SK-N-SH (cell line): ENCODE data around the gene PHACTR3. TPM values are rescaled to one million over a fixed set of nuclear protein-coding genes. Genes with fewer than 3 reads are reported as not detected.

ENCODE experiments used
- CTCF ChIA-PET: fragments of 300-600, 350-600 bp; formaldehyde crosslinking; extraction: SDS; loops from one replicate; lab custom pipeline; 2021; lab: Yijun Ruan, JAX
- POLR2A ChIA-PET: fragments of 350-600 bp; sonication (Branson Sonifier 250); formaldehyde crosslinking; extraction: SDS; loops from one replicate; lab custom pipeline; 2020; ENCODE audit warnings: antibody characterized with exemption, inconsistent platforms; lab: Yijun Ruan, JAX
- DNase-seq: peaks from one replicate; pipeline ENCODE4 v3.0.0; 2012
- H2AFZ ChIP-seq: fragments of 200-600 bp; sonication (generic); 2 replicates; pipeline ENCODE4 v1.8.1; 2016; ENCODE audit warnings: antibody characterized with exemption, mild to moderate bottlenecking, low read depth
- H3F3A ChIP-seq: fragments of 200-600 bp; sonication (generic); replicated peaks from 2 replicates; pipeline ENCODE3; 2016; ENCODE audit warnings: antibody characterized with exemption, mild to moderate bottlenecking; ENCODE audit not compliant: insufficient read depth
- H3K27ac ChIP-seq, 2 experiments: fragments of 200-500 bp in 1 of 2; fragments of 200-600 bp in 1 of 2; sonication (Bioruptor generic) in 1 of 2; sonication (generic), shearing (Covaris generic) in 1 of 2; 2 replicates each; pipeline versions ENCODE4 v1.5.1 to v1.6.1; 2014 to 2016; ENCODE audit warnings: low read depth in 2 of 2, inconsistent platforms in 1 of 2, low read length in 1 of 2, mild to moderate bottlenecking in 1 of 2, mixed read lengths in 1 of 2
- H3K27me3 ChIP-seq: fragments of 200-600 bp; sonication (generic), shearing (Covaris generic); 2 replicates; pipeline ENCODE4 v1.6.1; 2016; ENCODE audit warnings: mixed run types; ENCODE audit not compliant: insufficient read depth
- H3K36me3 ChIP-seq, 2 experiments: fragments of 200-500 bp in 1 of 2; fragments of 200-600 bp in 1 of 2; sonication (Bioruptor generic) in 1 of 2; sonication (generic) in 1 of 2; replicated peaks in 1 of 2; 2 replicates each; pipeline versions ENCODE3 to v1.5.1; 2014 to 2016; ENCODE audit warnings: low read length in 1 of 2, mild to moderate bottlenecking in 1 of 2; ENCODE audit not compliant: insufficient read depth in 2 of 2, control insufficient read depth in 1 of 2
- H3K4me1 ChIP-seq, 2 experiments: fragments of 200-500 bp in 1 of 2; fragments of 200-600 bp in 1 of 2; sonication (Bioruptor generic) in 1 of 2; sonication (generic), shearing (Covaris generic) in 1 of 2; 2 replicates each; pipeline versions ENCODE4 v1.5.1 to v1.6.1; 2014 to 2016; ENCODE audit warnings: low read depth in 1 of 2, low read length in 1 of 2, mixed run types in 1 of 2; ENCODE audit not compliant: insufficient read depth in 2 of 2, control insufficient read depth in 1 of 2
- H3K4me2 ChIP-seq: fragments of 200-600 bp; sonication (generic), shearing (Covaris generic); 2 replicates; pipeline ENCODE4 v1.6.1; 2017; ENCODE audit warnings: mixed run types
- H3K4me3 ChIP-seq, 2 experiments: fragments of 200-500 bp in 1 of 2; fragments of 200-600 bp in 1 of 2; sonication (Bioruptor generic) in 1 of 2; sonication (generic), shearing (Covaris generic) in 1 of 2; 2 replicates each; pipeline versions ENCODE4 v1.5.1 to v1.8.1; 2014 to 2016; ENCODE audit warnings: low read depth in 2 of 2, inconsistent platforms in 1 of 2, low read length in 1 of 2, mild to moderate bottlenecking in 1 of 2, mixed read lengths in 1 of 2, moderate library complexity in 1 of 2
- H3K79me2 ChIP-seq: fragments of 200-600 bp; sonication (generic); 2 replicates; pipeline ENCODE4 v1.8.1; 2017; ENCODE audit warnings: mild to moderate bottlenecking; ENCODE audit not compliant: insufficient read depth
- H3K9ac ChIP-seq: fragments of 200-600 bp; sonication (generic); 2 replicates; pipeline ENCODE4 v1.6.1; 2017; ENCODE audit warnings: mixed run types
- H3K9me2 ChIP-seq: fragments of 200-600 bp; sonication (generic); 2 replicates; pipeline ENCODE4 v1.6.1; 2017; ENCODE audit warnings: mixed run types
- H3K9me3 ChIP-seq: fragments of 200-600 bp; sonication (generic); 2 replicates; pipeline ENCODE4 v1.6.1; 2017; ENCODE audit warnings: mixed run types, mild to moderate bottlenecking, moderate library complexity
- H4K20me1 ChIP-seq: fragments of 200-600 bp; sonication (generic); 2 replicates; pipeline ENCODE4 v1.6.1; 2017; ENCODE audit warnings: mild to moderate bottlenecking, mixed run types; ENCODE audit not compliant: insufficient read depth
- CHD2 ChIP-seq: fragments of 150-350 bp; IDR thresholded peaks from 2 replicates; pipeline ENCODE4 v1.6.1; 2018; ENCODE audit warnings: low read length; ENCODE audit not compliant: partially characterized antibody
- FOSL2 ChIP-seq: IDR thresholded peaks from 2 replicates; pipeline ENCODE4 v1.4.0; 2012; ENCODE audit warnings: low read depth, mild to moderate bottlenecking, moderate library complexity, borderline replicate concordance
- FOXJ3 ChIP-seq: sonication (generic); formaldehyde crosslinking; IDR thresholded peaks from 2 replicates; pipeline ENCODE4 v1.5.1; 2020; ENCODE audit warnings: mild to moderate bottlenecking, missing genetic modification reagents
- FOXM1 ChIP-seq: IDR thresholded peaks from 2 replicates; pipeline ENCODE4 v1.4.0; 2012; ENCODE audit warnings: low read depth, mild to moderate bottlenecking
- GATA2 ChIP-seq: sonication (generic); formaldehyde crosslinking; IDR thresholded peaks from 2 replicates; pipeline ENCODE4 v1.5.0; 2020; ENCODE audit warnings: mild to moderate bottlenecking, missing genetic modification reagents
- JUND ChIP-seq: IDR thresholded peaks from 2 replicates; pipeline ENCODE4 v1.4.0; 2012
- MEF2A ChIP-seq: IDR thresholded peaks from 2 replicates; pipeline ENCODE4 v1.4.0; 2012; ENCODE audit warnings: low read depth, borderline replicate concordance
- MXI1 ChIP-seq: IDR thresholded peaks from 2 replicates; pipeline ENCODE4 v1.6.1; 2012; ENCODE audit warnings: mild to moderate bottlenecking, low read depth, low read length, improper control_type of control experiment
- RAD21 ChIP-seq: IDR thresholded peaks from 2 replicates; pipeline ENCODE4 v1.6.1; 2012; ENCODE audit warnings: mild to moderate bottlenecking, low read length
- RCOR1 ChIP-seq: fragments of 150-350 bp; IDR thresholded peaks from 2 replicates; pipeline ENCODE4 v1.6.1; 2017; ENCODE audit warnings: antibody characterized with exemption, low read length
- REST ChIP-seq: IDR thresholded peaks from 2 replicates; pipeline ENCODE4 v1.6.1; 2012; ENCODE audit warnings: mild to moderate bottlenecking, low read depth, low read length, moderate library complexity
- RXRA ChIP-seq: IDR thresholded peaks from 2 replicates; pipeline ENCODE4 v1.4.0; 2012; ENCODE audit warnings: low read depth, mild to moderate bottlenecking, borderline replicate concordance
- SMC3 ChIP-seq: IDR thresholded peaks from 2 replicates; pipeline ENCODE4 v1.6.1; 2012; ENCODE audit warnings: low read depth, low read length, improper control_type of control experiment
- TAF1 ChIP-seq: IDR thresholded peaks from 2 replicates; pipeline ENCODE4 v1.6.1; 2012; ENCODE audit warnings: low read depth, mild to moderate bottlenecking, low read length, moderate library complexity, borderline replicate concordance
- TCF12 ChIP-seq: IDR thresholded peaks from 2 replicates; pipeline ENCODE4 v1.4.0; 2012
- USF1 ChIP-seq: IDR thresholded peaks from 2 replicates; pipeline ENCODE4 v1.4.0; 2012; ENCODE audit warnings: low read depth, borderline replicate concordance
- YY1 ChIP-seq: IDR thresholded peaks from 2 replicates; pipeline ENCODE4 v1.4.0; 2012; ENCODE audit warnings: low read depth, mild to moderate bottlenecking
- ZBTB33 ChIP-seq: IDR thresholded peaks from 2 replicates; pipeline ENCODE4 v1.4.0; 2012; ENCODE audit warnings: low read depth, borderline replicate concordance
- WGBS: methylation state at CpG from one replicate; pipeline ENCODE4 v1.1.6; 2017; ENCODE audit warnings: low lambda C conversion rate; 5-methylcytosine and 5-hydroxymethylcytosine counted together
- polyA plus RNA-seq, 3 experiments: library from polyadenylated mRNA; depleted of rRNA; stranded (reverse); fragments of >200 nt; gene quantifications; 2 replicates each; pipeline ENCODE4 v1.2.3, GENCODE V29; 2012
- TF ChIP-seq, protein P1 (sequence below): IDR thresholded peaks from 2 replicates; pipeline ENCODE4 v1.4.0; 2012; ENCODE audit warnings: low read depth
- TF ChIP-seq, protein P2 (sequence below): IDR thresholded peaks from 2 replicates; pipeline ENCODE4; 2012

Gene PHACTR3
- polyA plus RNA-seq, 1 of the 3 experiments (the other 2 are of a cell fraction), result 0.10 TPM

DNA sequence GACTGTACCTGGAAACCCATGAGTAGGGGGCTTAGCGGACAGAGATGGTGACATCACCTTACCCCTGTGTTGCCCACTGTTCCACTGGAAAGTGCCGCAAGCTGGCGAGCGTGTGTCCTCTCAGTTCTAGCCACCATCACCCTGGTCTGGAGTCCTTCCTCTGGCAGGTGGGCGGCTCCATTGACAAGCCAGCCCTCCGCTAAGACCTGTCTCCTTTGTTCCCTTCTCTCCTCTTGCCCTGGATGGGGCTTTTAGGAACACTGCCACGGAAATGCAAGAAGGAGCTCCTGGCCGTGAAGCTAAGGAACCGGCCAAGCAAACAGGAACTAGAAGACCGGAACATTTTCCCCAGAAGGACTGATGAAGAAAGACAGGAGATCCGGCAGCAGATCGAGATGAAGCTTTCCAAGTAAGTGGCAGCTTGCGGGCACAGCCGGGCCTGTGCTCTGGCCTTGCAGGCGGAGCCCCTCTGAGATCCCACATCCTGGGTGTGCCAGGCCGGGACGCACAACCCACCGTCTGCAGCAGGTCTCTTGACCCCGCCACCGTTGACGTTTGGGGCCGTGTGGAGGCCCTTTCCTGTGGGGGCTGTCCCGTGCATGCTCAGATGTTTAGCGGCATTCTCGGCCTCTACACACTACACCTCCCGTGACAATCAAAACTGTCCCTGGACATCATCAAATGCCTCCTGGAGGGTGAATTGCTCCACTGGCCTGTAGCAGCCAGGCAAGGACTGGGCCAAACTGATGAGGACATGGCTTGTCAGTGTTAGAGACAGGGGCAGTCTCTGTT lies 201.6 kb downstream of the PHACTR3 start (continued):
- no peak for TF ChIP-seq MEF2A

GRCh38 chr20:59806578-59806975 lies 202.2 kb downstream of the PHACTR3 start:
- ChIA-PET POLR2A (no interaction called here), CTCF (interaction anchor here (1.2 to 1.6 kb wide), 3 partner anchors 14 to 236 kb away, joined by 3 to 6 read pairs (median 4); no protein-coding TSS in a partner anchor)
- Histone ChIP-seq H3K9ac (no peak overlapping the region), H3K9me3 (no peaks in the 10 kb centered on the region), H3K36me3 (no peaks in the 10 kb centered on the region), H4K20me1 (no peaks in the 10 kb centered on the region), H3K4me2 (no peak overlapping the region), H3K79me2 (no peaks in the 10 kb centered on the region), H3K27ac (no peak overlapping the region), H3K9me2 (no peaks in the 10 kb centered on the region), H3K27me3 (no peaks in the 10 kb centered on the region), H3K4me3 (no peak overlapping the region), H3K4me1 (no peaks in the 10 kb centered on the region; a peak in 1 of 4 replicates), H2AFZ (no peak overlapping the region), H3F3A (no peaks in the 10 kb centered on the region)
- DNase-seq, result peak; percentile 1
- WGBS, result 72% methylated on average over 10 of the region's 10 CpGs
- TF ChIP-seq FOXJ3 (CRISPR knock-in tag) (no peak), TCF12 (no peak), RCOR1 (no peak), TAF1 (no peak), JUND (no peak), MXI1 (no peak), RXRA (no peak), FOSL2 (no peak), YY1 (no peak), GATA2 (CRISPR knock-in tag) (no peak), RAD21 (no peak), ZBTB33 (no peak), FOXM1 (no peak), USF1 (no peak), SMC3 (no peak), REST (no peak), CHD2 (no peak)
- TF ChIP-seq, protein P1, sequence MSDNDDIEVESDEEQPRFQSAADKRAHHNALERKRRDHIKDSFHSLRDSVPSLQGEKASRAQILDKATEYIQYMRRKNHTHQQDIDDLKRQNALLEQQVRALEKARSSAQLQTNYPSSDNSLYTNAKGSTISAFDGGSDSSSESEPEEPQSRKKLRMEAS, result no peak
- TF ChIP-seq, protein P2, sequence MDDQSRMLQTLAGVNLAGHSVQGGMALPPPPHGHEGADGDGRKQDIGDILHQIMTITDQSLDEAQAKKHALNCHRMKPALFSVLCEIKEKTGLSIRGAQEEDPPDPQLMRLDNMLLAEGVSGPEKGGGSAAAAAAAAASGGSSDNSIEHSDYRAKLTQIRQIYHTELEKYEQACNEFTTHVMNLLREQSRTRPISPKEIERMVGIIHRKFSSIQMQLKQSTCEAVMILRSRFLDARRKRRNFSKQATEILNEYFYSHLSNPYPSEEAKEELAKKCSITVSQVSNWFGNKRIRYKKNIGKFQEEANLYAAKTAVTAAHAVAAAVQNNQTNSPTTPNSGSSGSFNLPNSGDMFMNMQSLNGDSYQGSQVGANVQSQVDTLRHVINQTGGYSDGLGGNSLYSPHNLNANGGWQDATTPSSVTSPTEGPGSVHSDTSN, result no peak
